HG02571 (cell line): ENCODE data around the gene PDPK1.
"Not testable (repeated sequence)": the region's sequence is repeated elsewhere in the genome, so short reads cannot be mapped to it uniquely, and the experiment has no call there.

ENCODE experiments used
- ATAC-seq: cut with Tn5 transposase; IDR thresholded peaks from one replicate; pipeline ENCODE4 v1.9.1; 2021; ENCODE audit warnings: mild to moderate bottlenecking, moderate library complexity; ENCODE audit not compliant: unreplicated experiment

Gene PDPK1

DNA sequence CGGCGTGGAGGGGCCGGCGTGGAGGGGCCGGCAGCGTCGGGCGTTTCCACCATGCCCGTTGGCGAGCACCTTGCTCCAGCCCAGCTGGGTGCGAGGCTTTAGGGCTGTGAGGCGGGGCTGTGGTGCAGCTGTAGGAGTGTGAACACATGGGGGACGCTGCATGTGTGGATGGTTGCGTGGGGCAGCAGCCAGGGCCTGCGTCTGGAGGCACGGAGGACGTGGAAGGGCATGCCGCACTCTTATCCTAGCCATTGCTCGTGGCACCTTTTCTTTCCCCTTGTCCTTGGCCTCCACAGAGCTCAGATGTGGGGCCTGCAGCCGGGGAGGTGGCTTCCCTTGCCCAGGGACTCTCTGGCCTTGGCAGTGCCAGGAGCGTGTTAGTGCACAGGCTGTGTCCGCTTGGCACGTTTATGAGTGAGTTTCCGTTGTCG lies 47.8 kb downstream of the PDPK1 start:
- no peak for ATAC-seq

DNA sequence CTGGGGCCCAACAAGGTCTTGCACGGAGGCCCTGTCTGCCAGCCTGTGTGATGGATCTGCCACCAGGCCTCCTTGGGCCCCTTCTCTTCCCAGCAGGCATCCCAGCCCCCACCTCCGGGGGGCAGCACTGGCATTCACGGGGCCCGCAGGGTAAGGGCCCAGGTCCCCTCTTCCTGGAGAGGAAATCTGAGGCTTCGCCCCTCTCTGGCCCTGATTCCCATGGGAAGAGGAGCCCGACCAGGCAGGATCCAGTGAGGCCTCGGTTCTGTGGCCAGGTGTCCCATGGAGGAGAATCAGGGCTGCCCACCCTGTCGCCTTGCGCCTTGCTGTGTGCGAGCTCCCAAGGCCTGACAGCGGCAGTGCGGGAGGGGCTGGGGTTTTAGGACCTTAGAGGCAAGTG lies 48.4 kb downstream of the PDPK1 start:
- no peak for ATAC-seq

- no peak for ATAC-seq
Measured at GRCh38 chr16:2586901-2587480, 49.2 kb downstream of the PDPK1 start.

DNA sequence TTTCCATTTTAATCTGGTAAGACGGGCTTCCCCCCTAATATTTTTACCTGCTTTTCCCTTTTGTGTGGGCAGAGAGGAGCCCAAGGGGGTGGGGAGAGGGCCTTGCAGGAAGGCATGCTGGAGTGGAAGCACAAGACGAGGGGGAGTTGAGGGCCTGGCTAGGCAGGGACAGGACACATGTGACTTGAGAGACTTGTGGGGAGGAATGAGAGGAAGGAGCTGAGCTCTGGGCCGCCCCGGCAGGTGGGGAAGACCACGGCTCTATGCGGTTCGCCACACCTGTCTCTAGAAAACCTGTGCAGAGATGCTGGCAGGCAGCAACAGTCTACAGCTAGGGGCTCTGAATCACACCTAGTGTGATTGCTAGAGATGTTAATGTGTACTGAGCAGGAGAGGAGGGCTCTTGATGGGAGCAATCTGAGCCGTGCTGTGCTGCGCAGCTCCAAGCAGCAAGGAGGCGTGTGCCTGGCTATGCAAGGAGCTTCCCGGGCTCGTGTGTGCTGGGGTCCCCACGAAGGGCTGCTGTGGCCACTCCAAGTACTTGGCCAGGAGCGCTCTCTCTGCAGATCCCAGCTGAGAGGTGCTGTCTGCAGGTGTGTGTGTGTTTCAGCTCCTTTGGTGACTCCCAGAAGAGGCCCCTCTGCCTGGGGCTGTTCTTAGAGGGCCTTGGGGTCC lies 50.2 kb downstream of the PDPK1 start:
- no peak for ATAC-seq

GRCh38 chr16:2591476-2592240 lies 53.8 kb downstream of the PDPK1 start:
- ATAC-seq, result no peak

DNA sequence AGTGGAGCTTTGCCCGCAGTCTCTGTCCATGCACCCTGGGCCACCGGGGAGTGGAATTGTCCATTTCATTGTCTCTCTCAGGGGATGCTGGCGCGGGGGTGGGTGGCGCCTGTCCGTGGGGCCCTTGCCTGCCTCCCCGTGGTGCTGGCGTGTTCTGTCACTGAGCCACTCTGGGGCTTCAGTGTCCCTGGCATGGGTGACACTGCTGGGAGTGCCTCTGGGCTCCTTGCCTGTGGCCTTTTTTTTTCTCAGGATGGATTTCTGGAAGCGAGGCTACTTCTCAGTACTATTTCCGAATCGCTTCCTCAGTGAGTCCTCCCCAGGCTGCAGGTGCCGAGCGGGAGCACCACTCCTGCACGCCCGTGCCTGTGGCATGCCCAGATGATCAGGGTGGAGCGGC lies 55.0 kb downstream of the PDPK1 start:
- ATAC-seq, result no peak

DNA sequence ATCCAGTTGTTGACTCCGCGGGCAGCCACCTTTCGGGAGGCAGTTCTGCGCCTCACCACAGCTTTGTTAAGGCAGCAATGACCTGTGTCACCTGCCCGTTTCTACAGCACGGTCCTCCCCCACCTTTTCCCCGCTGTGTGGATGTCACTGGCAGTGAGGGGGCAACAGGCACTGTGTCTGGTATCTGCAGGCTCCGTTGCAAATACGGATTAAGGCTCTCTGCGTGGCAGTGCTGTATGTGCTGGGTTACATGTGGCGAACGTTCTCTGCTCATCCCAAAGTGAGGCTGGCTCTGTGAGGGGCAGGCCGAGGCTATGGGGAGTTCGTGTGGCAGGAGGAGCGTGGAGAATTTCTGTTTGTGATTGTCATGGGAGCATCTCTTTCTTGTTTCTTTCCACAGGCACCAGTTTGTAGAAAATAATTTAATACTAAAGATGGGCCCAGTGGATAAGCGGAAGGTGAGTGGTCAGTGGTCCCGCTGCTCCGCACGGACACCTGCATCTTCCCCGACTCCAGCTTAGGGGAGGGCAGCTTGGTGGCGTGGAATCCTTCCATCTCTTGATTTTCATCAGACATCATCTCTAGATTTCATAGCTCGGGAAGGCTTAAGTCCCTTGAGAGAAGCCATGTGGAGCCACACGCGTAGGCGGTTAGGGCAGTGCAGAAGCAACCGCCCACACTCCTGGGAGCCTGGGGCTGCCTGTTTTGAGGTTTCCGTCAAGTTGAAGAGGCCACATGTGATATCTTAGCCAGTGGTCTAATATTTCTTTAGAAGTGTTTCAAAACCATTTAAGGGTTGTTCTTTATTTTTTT lies 57.8 kb downstream of the PDPK1 start:
- ATAC-seq, result no peak

DNA sequence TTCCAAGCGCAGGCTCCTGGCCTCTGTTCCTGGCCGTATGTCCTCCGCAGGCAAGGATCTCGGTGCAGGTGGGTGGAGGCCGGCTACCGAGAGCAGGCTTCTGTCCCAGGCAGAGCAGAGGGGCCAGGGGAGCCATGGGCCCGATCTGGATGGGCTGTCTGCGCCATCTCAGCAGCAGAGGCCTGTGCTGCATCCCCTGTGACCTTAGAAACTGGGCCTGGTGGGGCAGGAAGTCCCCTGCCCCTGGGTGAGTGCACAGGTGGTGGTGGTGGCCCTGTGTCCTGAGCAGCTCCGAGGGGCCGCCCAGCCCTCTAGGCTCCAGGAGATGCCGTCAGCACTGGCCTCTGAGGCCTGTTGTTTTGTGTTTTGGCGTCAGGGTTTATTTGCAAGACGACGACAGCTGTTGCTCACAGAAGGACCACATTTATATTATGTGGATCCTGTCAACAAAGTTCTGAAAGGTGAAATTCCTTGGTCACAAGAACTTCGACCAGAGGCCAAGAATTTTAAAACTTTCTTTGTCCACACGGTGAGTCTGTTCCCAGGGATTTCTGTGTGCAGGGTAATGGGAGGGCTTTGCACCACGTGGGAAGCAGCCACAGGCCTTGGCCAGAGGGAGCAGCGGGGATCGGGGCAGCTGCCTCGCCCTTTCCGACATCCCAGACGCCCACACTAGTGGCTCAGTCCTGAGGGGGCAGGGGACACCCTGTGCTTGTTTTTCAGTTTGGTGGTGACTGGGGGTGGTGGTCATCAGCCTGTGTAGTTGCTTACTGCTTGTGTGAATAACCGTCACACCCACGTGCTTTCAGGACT lies 59.1 kb downstream of the PDPK1 start:
- ATAC-seq, result no peak

DNA sequence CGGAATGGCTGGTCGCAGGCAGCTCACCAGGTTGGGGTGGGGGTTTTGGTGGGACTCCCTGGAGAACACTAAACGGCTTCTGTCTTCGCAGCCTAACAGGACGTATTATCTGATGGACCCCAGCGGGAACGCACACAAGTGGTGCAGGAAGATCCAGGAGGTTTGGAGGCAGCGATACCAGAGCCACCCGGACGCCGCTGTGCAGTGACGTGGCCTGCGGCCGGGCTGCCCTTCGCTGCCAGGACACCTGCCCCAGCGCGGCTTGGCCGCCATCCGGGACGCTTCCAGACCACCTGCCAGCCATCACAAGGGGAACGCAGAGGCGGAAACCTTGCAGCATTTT lies 59.7 kb downstream of the PDPK1 start:
- no peak for ATAC-seq

DNA sequence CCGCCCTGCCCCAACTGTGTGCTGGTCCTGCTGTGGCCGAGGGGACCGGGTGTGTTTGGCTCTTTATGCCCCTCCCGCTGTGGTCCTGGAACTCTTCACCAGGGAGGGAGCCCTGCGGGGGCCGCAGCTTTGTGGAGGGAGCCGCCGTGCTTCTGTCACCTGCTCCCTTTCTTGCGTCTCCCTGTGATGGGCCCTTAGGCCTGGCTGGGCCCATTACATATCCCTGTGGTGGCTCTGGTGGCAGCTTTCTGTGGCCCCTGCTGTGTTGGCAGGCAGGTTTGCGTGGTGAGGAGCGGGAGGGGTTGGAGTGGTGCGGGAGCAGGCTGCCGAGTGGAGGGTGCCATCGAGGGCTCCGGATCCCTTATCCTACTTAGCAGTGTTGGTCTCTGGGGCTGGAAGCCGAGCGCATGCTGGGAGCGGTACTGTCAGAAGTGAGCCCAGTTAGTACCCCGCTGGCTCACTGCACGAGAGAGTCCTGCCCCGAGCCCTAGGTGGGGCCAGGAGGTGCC lies 60.4 kb downstream of the PDPK1 start:
- ATAC-seq, result no peak

DNA sequence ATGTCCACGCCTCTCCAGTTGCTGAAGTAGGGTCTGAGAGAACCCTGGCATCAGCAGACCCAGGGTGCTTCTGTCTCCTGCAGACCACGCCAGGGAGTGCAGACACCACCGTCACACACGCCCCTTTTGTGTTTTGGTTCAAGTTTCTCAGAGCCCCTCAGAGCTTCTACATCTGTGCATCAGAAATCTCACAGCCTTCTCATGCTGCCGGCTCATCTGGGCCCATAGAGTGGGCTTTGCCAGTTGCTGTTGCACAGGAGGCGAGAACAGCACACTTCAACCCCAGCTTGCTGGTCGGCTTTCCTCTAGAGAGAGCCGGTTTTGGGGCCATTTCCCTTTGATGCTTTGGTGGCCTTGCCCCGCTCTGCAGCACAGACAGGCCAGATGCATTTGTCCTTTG lies 60.9 kb downstream of the PDPK1 start:
- no peak for ATAC-seq

DNA sequence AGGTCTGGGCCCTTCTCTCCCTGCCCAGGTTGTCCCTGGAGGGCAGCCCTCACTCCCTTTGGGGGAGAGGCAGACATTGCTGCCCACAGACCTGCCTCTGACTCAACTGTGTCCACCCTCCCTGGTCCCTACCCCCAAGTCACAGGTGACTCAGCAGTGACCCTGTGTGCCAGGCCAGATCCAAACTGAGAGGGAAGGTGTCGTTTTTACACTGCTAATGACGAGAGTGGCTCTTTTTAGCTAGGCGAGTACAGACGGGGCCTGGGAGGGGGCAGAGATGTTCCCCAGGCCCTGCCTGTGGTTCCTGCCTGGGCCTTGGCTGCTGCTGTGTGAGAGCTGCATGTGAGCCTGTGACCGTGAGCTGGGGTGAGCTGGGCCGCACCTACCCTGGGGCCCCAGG lies 61.3 kb downstream of the PDPK1 start:
- not testable (repeated sequence) for ATAC-seq

- not testable (repeated sequence) for ATAC-seq
Measured at GRCh38 chr16:2599785-2600184, 62.0 kb downstream of the PDPK1 start.

DNA sequence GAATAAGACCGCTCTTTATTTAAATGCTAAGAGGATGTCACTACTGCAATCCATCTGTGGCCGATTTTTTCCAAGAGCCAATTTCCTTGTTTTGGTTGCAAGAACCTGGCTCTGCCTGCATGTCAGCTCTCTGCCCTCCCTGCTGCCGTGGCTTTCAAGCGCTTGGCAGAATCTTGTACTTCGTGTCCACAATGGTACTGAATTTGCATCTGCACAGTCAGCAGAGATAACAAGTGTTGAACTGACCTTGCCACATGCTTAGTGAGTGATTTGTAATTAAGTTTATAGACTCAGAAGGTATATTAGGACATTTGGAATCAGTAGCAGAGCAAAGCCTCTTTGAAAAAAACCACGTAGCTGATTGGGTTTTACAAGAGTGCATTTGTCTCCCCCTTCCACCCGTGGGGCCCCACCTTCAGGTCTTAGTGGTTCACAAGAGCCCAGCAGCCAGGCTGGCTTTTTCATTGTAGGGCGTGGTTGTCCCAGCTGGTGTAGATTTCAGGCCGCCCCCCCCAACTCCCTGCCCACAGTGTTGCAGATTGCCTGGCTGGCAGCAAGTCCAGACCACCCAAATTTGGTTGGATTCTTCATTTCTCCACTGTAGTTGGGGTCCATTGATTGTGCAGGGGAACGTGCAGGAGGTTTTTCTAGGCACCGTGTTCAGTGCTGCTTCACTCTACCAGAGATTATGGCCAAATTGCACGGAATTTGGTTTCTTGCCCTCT lies 63.6 kb downstream of the PDPK1 start:
- ATAC-seq, result not testable (repeated sequence)

GRCh38 chr16:2602175-2602574 lies 64.4 kb downstream of the PDPK1 start:
- ATAC-seq, result not testable (repeated sequence)

GRCh38 chr16:2603165-2604015 lies 65.6 kb downstream of the PDPK1 start:
- peak; percentile 59 for ATAC-seq

DNA sequence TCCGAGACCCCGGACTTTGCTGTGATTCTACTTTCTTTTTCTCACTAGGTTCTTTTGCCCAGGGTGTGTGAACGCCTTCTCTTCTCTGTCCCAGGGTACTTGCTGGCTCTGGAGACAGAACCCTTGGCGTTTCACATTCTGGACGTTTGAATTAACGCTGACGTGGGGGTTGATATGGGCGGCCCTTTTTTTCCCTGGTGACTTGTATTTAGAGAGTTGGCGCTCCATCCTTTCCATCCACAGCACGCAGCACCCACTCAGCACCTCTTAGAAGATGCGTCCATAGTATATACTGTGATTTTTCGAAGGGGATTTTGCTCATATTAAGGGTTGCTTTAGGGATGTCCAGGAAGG lies 66.2 kb downstream of the PDPK1 start:
- ATAC-seq, result not testable (repeated sequence)

GRCh38 chr16:2606820-2607219 lies 69.0 kb downstream of the PDPK1 start:
- peak; percentile 38 for ATAC-seq

DNA sequence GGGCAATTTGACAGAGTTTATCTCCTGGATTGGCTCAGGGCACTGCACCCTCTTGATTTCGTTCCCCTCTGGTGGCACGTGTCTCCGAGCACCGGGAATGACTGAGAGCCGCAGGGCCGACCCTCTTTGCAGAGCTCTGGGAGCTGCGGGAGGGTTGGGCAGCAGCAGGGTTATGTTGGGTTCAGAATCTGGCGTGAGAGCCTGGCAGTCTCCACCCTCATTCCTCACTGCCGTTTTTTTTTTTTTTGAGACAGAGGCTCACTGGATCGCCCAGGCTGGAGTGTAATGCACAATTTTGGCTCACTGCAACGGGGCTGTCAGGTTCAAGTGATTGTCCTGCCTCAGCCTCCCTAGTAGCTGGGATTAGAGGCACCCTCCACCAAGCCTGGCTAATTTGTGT lies 71.5 kb downstream of the PDPK1 start:
- ATAC-seq, result not testable (repeated sequence)
